ENCODE results near the gene KEL.

KEL gene

DNA sequence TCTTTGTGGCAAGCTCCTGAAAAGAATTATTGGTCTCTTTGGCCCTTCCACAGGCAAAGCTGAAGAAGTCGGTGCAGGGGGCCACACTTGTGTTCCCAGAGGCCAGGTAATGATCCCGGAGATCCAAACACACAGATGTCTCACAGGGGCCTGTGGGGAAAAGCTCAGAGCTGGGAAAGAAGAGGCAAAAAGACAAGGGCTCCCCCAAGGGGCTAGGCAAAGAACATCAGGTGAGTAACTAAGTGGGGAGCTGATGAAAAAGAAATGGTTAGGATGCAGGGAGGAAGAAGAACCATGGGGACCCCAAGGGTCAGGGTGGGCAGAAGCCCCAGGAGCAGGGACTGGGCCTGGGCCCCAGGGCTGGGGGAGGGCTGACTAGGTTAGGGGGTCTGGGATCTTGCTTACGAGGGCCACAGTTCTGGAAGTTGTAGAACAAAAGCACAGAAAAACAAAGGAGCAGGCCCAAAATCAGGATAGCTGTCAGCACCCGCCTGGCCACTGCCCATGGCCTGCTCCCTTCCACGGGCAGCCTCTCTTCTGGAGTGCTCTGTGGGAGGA, 1.1 kb downstream of the KEL start:
- no peak for DNase-seq

DNA sequence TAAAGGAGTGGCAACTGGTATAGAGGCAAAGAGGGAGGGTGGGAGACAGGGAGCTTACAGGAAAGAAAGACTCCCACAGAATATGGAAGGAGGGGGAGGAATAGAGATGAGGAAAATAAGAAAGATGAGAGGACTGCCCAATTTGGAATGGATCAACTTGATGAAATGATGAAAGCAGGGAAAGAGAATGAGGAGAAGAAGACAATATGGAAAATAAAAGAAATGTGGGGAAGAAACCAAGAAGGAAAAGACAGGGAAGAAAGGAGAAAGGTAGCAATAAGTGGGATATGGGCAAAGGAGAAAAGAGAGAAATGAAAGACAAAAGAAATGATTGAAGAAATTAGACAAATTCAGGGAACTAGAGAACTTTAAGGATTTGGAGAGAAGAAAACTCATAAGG, 3.0 kb downstream of the KEL start:
- DNase-seq = no peak

DNA sequence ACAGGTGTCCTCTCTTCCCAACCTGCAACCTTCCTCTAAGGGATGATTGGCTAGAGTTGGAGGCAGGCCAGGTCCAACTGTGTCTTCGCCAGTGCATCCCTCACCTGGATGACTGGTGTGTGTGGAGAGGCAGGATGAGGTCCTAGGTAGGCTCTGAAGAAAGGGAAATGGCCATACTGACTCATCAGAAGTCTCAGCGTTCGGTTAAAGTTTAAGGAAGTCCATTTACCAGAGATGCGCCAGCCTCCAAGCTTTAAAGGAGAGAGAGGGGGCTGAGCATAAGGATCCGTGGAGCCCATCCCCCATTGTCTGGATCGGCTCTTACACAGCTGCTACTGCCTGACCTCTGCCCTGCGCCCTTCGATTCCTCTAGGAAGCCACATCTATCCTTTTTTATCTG, 4.4 kb downstream of the KEL start:
- DNase-seq = no peak

DNA sequence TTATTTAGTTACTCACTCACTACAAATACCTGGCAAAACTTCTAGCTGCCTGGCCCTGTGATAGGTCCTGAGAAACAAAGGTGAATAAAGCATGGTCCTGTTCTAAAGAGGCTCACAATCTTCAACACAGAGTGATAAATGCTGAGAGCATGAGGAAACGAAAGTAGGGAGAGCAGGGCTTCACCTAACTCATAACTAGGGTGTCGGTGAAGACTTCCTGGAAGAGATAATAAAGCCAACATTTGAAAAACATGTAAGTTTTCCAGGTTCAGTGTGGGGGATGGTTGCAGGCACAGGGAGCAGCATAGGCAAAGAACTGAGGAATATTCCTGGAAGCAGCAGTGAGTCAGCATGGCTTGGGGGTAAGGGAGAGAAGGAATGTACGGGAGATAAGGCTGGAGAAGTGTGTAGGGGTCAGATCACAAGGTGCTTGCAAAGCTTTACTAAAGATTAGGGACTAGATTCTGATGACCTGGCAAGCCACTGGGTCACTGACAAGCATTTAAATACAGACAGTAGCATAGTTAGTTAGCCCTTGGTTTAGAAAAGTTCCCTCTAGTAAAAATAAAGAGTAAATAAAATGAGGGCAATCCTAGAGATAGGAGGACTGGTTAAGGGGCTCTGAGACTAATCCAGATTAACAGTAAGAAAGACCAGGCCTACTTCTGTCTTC, 5.1 kb downstream of the KEL start:
- no peak for DNase-seq

GRCh38 chr7:142954680-142955268, 7.4 kb downstream of the KEL start:
- DNase-seq = no peak

- DNase-seq = no peak
Measured at GRCh38 chr7:142950235-142950634, 11.9 kb downstream of the KEL start.

DNA sequence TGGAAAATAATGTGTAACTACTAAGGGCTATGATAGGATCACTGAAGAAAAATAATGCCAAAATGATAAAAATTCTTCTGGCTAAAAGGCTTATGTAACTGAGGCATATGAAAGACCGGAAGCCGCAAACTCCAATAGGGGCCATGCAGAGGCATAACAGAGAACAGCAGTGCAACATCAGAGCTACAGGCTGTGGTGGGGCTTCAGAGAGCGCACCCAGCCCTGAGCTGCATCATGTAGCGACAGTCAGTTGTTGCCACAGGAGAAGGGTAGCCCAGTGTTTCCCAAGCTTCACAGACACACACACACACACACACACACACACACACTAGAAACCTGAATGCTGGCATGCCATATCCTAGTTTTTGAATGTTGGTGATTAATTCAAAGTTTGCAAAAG, 13.6 kb downstream of the KEL start:
- DNase-seq = no peak

DNA sequence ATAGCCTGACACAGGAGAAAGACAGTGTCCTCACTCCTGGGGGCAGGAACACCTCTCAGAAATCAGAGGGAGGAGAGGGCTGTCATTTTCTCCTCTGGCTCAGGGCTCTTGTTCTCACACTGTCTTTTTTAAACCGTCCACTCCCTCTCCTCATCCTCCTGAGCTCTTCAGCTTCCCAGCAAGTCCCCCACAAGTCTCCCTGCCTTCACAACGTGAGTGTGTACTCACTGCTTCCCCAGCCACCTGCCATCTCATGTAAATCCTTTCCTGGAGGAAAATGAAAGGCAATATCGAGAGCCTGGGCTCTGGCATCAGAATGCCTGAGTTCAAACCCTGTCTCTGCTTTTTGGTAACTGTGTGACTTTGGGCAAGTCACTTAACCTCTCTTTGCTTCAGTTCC, 17.2 kb downstream of the KEL start:
- no peak for DNase-seq

- DNase-seq = no peak
Measured at GRCh38 chr7:142943706-142944268, 18.4 kb downstream of the KEL start.

DNA sequence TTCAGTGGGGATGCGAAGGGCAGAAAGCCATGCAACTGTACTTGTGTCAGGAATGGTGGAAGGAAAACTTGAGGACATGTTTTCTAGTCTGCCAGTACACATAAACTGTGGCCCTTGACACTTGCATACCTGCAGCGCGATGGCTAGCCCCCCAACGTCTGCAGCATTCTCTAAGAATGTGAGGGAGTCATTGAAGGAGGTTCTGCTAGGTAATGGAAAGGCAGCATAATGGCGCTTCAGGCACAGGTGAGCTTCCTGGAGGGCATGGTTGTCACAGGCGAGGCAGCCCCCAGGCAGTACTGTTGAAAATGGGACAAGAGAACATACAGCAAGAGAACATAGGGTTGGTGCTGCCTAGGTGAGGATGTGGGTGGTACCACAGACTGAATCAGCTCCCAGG, 19.4 kb downstream of the KEL start:
- no peak for DNase-seq

- no peak for DNase-seq
Measured at GRCh38 chr7:142941541-142941940, 20.6 kb downstream of the KEL start.

- DNase-seq = no peak
Measured at GRCh38 chr7:142940966-142941535, 21.1 kb downstream of the KEL start.

GRCh38 chr7:142939226-142939910, 22.8 kb downstream of the KEL start, which contains the start of gene LLCFC1:
LLCFC1 (plus strand) TSS chr7:142939484; CDS start chr7:142939622, 138 bp downstream.
- no peak for DNase-seq

GRCh38 chr7:142938611-142939010, 23.6 kb downstream of the KEL start:
- DNase-seq = no peak

DNA sequence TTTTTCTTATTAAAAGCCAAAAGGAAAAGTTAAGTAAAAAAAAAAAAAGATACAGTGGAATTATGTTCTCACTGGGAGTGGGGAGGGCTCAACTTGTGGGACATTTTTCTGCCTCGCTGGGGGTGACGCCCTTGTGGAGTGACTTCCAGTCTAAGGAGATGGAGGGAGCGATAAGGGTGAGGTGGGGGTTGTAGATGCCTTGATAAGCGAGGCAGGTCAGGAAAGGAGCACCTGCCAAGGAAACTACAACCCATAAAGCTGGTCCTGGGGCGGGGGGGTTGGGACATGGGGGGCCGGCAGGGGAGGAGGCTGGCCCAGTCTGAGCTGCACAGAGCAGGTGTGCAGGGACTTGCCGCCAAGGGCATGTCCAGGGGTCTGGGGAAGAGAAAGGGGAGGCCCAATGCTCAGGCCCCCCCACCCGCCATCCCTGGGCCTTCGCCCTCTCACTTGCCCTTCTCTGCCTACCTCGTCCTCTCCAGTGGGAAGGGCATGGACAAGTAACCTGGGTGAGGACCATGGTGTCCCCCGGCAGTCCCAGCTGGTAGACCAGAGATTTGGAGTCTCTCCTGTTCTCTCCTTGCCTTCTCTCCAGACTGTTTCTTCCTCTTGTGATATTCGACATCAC, 26.1 kb downstream of the KEL start:
- no peak for DNase-seq

GRCh38 chr7:142934056-142934455, 28.1 kb downstream of the KEL start:
- DNase-seq = no peak

GRCh38 chr7:142933624-142934023, 28.5 kb downstream of the KEL start, which contains the start of gene TRPV5:
TRPV5 (minus strand) TSS chr7:142933746; CDS start chr7:142933459, 287 bp downstream.
- DNase-seq = no peak

GRCh38 chr7:142933092-142933475, 29.1 kb downstream of the KEL start:
- DNase-seq = no peak

DNA sequence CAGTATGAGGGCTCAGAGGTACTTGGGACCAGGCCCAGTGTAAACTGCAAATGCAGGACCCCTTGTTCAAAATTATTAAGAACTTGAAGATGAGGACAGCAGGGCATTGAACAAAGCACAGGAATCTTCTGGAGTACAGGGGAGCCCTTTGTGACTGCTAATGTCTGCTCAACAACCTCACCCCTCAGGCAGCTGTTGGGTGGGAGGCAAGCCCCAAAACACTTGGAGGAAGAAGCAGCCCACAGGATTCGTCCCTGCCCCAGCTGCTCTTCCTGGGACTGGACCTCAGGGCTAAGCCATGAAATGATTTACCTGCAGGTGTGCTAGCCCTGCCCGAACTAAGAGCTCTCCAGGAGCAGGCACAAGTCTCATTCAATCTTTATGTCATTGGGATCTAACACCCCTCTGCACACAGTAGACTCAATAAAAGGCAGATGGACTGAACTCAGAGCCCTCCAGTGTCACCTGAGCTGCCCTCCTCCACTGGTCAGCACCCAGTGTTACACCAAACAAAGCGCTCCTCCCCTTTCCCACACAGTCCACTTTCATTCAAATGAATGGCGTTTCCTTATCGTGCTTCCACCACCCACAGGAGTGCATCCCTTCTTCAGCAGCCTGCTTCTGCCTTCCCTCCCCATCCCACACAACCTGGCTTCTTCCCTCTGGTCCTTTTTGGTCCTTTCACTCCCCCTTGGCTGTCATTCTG, 29.6 kb downstream of the KEL start:
- DNase-seq = no peak

DNA sequence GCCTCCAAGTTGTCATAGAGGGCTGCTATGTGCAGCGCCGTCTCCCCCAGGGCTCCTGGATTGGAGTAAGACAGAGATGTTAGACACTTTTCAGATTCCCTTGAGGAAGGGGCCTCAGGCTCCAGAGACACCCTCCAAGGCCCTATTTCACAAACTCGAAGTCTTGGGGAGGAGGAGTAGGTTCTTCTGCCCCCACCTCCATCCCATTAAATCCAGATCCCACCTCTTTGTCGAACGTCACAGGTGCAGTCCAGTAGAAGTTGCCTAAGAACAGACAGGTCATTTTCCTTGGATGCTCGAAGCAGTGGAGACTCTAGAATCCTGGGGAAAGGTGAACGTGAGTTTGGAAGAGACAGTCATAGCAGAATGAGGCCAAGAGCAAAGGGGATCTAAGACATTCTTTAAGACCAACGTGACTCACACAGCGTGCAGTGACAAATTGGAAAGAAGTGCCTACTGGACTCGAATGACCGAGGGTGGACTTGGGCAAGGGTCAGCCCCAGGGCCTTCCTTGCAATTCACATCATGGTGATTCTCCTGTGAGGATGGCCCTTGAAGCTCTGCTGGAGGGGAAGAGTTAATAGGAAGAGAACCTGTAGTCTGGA, 31.9 kb downstream of the KEL start:
- DNase-seq = no peak

DNA sequence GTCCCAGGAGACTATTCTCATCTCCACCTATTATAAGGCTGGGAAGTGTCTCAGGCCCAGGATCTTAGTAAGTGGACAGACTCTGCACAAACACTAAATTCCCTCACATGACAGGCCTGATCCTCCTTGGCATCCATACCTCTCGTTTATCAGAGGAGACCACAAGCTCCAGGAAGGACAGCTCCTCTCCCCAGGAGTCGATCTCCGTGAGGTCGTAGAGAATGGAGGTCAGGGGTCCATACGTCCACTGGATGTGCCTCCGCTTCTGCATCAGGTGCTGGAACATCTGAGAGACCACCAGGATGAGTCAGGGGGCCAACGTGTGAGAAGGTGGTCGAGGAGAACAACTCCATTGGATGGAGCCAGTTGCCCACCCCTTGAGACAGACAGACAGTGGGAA, 34.2 kb downstream of the KEL start:
- DNase-seq = no peak

Data from effector CD8-positive, alpha-beta T cell (primary cell).